ENCODE data around the gene RBCK1. TPM values are rescaled to one million over a fixed set of nuclear protein-coding genes. Genes with fewer than 3 reads are reported as not detected.

The RBCK1 gene
- total and polyA plus RNA-seq, 8 donors = 30.7 to 211 (median 98.2) TPM

DNA sequence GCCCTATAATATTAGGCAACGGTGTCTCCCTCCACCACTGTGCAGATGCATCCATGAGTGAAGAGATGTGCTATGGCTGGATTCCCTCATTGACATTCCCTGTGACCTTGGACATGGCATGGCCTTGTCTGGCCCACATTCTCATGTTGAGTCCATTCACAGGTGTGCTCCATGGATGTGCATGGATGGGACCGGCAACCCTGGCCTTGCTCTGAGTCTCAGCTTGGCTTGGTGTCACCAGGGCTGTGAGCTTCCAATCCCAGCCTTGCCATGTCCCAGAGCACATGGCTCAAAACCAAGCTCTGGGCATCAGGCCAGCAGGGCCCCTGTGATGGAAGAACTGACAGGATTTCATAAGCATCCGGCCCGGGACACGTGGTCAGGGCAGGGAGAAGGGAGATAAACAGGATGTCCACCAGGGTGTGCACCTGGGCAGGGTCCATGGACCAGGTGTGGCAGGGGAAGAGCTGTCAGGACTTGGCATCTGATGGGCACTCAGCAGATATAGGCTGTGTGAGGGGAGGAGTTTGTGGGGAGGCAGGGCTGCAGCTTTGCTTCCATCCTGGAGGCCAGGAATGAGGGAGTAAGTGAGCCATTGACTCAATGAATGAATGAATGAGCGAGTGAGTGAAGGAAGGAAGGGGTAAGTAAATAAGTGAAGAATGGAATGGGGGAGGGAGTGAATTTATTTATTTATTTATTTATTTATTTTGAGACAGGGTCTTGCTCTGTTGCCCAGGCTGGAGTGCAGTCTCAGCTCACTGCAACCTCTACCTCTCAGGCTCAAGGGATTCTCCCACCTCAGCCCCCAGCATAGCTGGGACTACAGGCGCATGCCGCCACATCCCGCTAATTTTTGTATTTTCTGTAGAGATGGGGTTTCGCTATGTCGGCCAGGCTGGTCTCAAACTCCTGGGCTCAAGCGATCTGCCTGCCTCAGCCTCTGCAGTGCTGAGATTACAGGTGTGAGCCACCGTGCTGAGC, 45.5 kb upstream of the RBCK1 start:
- TF ChIP-seq POLR2A (IDR thresholded peaks at IDR 0.05) (no peak), EP300 (IDR thresholded peaks at IDR 0.05) (no peak), POLR2AphosphoS5 (IDR thresholded peaks at IDR 0.05) (peak in 2 of 3 donors; percentile 33 to 63)
- TF ChIP-seq, protein P1, sequence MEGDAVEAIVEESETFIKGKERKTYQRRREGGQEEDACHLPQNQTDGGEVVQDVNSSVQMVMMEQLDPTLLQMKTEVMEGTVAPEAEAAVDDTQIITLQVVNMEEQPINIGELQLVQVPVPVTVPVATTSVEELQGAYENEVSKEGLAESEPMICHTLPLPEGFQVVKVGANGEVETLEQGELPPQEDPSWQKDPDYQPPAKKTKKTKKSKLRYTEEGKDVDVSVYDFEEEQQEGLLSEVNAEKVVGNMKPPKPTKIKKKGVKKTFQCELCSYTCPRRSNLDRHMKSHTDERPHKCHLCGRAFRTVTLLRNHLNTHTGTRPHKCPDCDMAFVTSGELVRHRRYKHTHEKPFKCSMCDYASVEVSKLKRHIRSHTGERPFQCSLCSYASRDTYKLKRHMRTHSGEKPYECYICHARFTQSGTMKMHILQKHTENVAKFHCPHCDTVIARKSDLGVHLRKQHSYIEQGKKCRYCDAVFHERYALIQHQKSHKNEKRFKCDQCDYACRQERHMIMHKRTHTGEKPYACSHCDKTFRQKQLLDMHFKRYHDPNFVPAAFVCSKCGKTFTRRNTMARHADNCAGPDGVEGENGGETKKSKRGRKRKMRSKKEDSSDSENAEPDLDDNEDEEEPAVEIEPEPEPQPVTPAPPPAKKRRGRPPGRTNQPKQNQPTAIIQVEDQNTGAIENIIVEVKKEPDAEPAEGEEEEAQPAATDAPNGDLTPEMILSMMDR (IDR thresholded peaks at IDR 0.05) = peak in 4 of 7 experiments; percentile 18 to 53 (median 28)
- no peak overlapping the region for H3K4me3 ChIP-seq
- peak; percentile 87 to 88 for DNase-seq
- no peaks in the 10 kb centered on the region for H3K9me3 ChIP-seq
- H3K36me3 ChIP-seq = no peaks in the 10 kb centered on the region
- intact Hi-C loops (cut with DNase I; ENCODE audit: low total_unique reads) = no loop called here
- H3K27ac ChIP-seq = no peak overlapping the region
- peaks cover 8 to 23% (median 16%) of the 10 kb centered on the region in 4 donors for H3K4me1 ChIP-seq
- no peaks in the 10 kb centered on the region for H3K27me3 ChIP-seq
- WGBS, 5 donors = 60 to 68% (median 65%) methylated on average over 12 to 13 of the region's 13 CpGs

DNA sequence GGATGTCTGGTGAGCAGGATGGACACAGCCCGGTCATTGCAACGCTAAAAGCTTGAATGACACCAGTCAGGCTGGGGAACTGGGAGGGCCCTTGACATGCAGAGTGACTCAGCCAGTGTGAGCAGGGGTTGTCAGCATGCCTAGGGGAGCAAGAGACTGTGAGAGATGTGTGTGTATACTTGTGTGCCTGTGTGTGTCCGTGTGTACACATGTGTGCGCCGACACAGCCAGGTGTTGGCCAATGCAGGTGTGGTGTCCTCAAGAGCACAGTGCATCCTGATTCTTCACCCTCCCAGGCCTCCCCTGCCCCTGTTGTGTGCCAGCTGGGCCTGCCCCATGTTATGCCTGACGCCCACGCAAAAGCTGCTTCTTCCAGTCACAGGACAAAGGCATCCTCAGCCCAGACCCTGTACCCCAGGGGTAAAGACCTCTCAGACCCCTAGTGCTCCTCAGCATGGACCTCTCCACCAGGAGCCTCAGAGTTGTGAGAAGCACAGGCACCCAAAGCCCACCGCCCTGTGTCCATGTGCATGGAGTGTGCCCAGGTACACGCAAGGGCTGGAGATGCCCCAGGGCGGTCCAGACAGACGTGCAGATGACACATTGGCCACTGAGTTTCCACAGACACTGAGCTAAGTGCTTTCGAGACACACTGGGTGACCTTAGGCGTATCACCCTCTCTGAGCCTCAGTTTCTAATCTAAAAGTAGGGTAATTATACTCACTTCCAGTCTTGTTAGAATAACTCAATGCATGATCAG, 44.6 kb upstream of the RBCK1 start:
- Histone ChIP-seq H3K9me3 (no peaks in the 10 kb centered on the region), H3K36me3 (no peaks in the 10 kb centered on the region), H3K4me3 (no peak overlapping the region), H3K27me3 (no peaks in the 10 kb centered on the region), H3K27ac (no peak overlapping the region), H3K4me1 (peaks cover 8 to 23% (median 16%) of the 10 kb centered on the region in 4 donors)
- TF ChIP-seq EP300 (IDR thresholded peaks at IDR 0.05) (no peak), POLR2A (IDR thresholded peaks at IDR 0.05) (no peak), POLR2AphosphoS5 (IDR thresholded peaks at IDR 0.05) (no peak)
- TF ChIP-seq, protein P1 (IDR thresholded peaks at IDR 0.05) = no peak
- intact Hi-C loops (cut with DNase I; ENCODE audit: low total_unique reads) = no loop called here
- DNase-seq = no peak
- WGBS, 5 donors = 81 to 93% (median 89%) methylated on average over 13 of the region's 13 CpGs

DNA sequence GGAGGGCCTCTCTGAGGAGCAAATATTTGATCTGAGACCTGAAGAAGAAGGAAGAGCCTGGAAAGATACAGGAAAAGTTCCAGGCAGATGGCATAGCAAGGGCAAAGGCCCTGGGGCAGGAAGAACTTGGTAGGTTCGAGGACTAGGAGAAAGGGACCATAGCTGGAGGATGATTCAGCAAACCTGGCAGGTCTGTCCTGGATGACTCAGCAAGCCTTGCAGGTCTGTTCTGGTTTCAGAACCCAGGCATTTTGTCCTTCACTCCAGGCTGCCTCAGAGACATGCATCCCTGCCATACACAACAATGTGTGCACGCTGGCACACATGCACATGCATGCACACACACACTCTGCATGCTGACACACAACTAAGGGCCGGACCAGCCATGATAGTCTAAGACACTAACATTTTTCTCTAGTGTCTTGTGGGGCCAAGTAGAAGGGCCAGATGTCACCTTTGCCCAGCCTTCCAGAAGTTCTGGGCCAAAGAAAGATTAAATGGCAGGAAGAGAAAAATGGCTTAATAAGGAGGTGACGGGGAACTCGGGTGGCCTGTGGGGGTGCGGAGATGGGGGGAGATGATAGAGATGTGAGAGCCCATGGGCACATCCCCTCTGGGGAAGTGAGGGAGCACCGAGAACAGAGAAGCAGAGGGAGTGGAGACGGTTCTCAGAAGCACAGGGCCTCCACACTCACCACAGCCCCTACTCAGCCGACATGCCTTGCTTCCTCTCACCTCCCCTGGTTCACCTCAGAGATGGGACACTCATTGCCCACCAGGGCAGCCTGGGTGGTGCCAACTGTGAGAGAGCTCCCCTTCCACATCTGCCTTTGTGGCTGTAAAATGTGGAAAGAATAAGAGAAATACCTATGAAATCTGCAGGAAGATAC, 42.9 kb upstream of the RBCK1 start:
- Histone ChIP-seq H3K9me3 (no peaks in the 10 kb centered on the region), H3K27me3 (no peaks in the 10 kb centered on the region), H3K4me1 (peaks cover 14 to 29% (median 20%) of the 10 kb centered on the region in 4 donors), H3K27ac (no peak overlapping the region), H3K4me3 (no peak overlapping the region), H3K36me3 (no peaks in the 10 kb centered on the region)
- 74 to 85% (median 80%) methylated on average over 8 to 9 of the region's 9 CpGs for WGBS, 5 donors
- peak in 1 of 2 donors; percentile 11 for DNase-seq
- intact Hi-C loops (cut with DNase I; ENCODE audit: low total_unique reads) = no loop called here
- TF ChIP-seq POLR2A (IDR thresholded peaks at IDR 0.05) (no peak), EP300 (IDR thresholded peaks at IDR 0.05) (no peak), POLR2AphosphoS5 (IDR thresholded peaks at IDR 0.05) (no peak)
- TF ChIP-seq, protein P1 (IDR thresholded peaks at IDR 0.05) = no peak

Measured in stomach (tissue), 9 donors.